ENCODE measurements around the gene OR6A2. TPM values are rescaled to one million over a fixed set of nuclear protein-coding genes. Genes with fewer than 3 reads are reported as not detected.

The OR6A2 gene
- polyA plus RNA-seq, 3 donors, result not detected

- peaks cover 0 to 8% (median 3%) of the 10 kb centered on the region in 7 donors for H3K9me3 Mint-ChIP-seq
- no peaks in the 10 kb centered on the region for H3K36me3 Mint-ChIP-seq
- Histone ChIP-seq H3K9ac (ENCODE audit: insufficient read depth, low read length, poor library complexity, severe bottlenecking) (no peak overlapping the region), H3K27ac (ENCODE audit: low read depth in 1 of 2, low read length in 2 of 2) (no peak overlapping the region), H3K36me3 (replicated peaks in 1 of 2; ENCODE audit: control insufficient read depth in 1 of 2, insufficient read depth in 2 of 2, low read length in 2 of 2) (no peaks in the 10 kb centered on the region), H3K4me3 (replicated peaks in 1 of 3; ENCODE audit: low read depth in 2 of 3, low read length in 3 of 3) (no peak overlapping the region), H3K9me3 (replicated peaks in 1 of 2; ENCODE audit: control insufficient read depth in 1 of 2, insufficient read depth in 1 of 2, low read length in 2 of 2) (no peaks in the 10 kb centered on the region), H3K4me2 (replicated peaks; ENCODE audit: extremely low read depth, low read length, poor library complexity, severe bottlenecking) (no peak overlapping the region), H3K27me3 (ENCODE audit: control insufficient read depth in 2 of 2, insufficient read depth in 2 of 2, low read length in 2 of 2) (no peaks in the 10 kb centered on the region), H3K79me2 (ENCODE audit: insufficient read depth, low read length) (no peaks in the 10 kb centered on the region), H3K4me1 (ENCODE audit: control insufficient read depth in 1 of 2, insufficient read depth in 2 of 2, low read length in 2 of 2) (no peaks in the 10 kb centered on the region), H2AFZ (ENCODE audit: insufficient read depth, low read depth, low read length, poor library complexity, severe bottlenecking) (no peak overlapping the region), H4K20me1 (ENCODE audit: insufficient read depth, low read length) (no peaks in the 10 kb centered on the region)
- no peaks in the 10 kb centered on the region for H3K4me1 Mint-ChIP-seq
- H3K27me3 Mint-ChIP-seq (ENCODE audit: low read depth in 3 of 3), result peaks cover 0 to 3% (median 2%) of the 10 kb centered on the region in 3 donors
- no peak for TF ChIP-seq CTCF (IDR thresholded peaks at IDR 0.05)
- no peak overlapping the region for H3K4me3 Mint-ChIP-seq
- DNase-seq, result no peak
- intact Hi-C loops (cut with micrococcal nuclease), result no loop called here
- no peak overlapping the region for H3K27ac Mint-ChIP-seq
Measured at GRCh38 chr11:6841694-6842093, 42.2 kb upstream of the OR6A2 start.

- no peak overlapping the region for H3K27ac ChIP-seq (ENCODE audit: low read depth in 1 of 2, low read length in 2 of 2)
- no peaks in the 10 kb centered on the region for H3K36me3 Mint-ChIP-seq
- no peak overlapping the region for H3K4me3 ChIP-seq (replicated peaks in 1 of 3; ENCODE audit: low read depth in 2 of 3, low read length in 3 of 3)
- no peak overlapping the region for H3K9ac ChIP-seq (ENCODE audit: insufficient read depth, low read length, poor library complexity, severe bottlenecking)
- H3K79me2 ChIP-seq (ENCODE audit: insufficient read depth, low read length), result no peaks in the 10 kb centered on the region
- H3K27me3 Mint-ChIP-seq (ENCODE audit: low read depth in 3 of 3), result peaks cover 0 to 5% (median 0%) of the 10 kb centered on the region in 3 donors
- H3K4me1 Mint-ChIP-seq, result no peaks in the 10 kb centered on the region
- intact Hi-C loops (cut with micrococcal nuclease), result no loop called here
- no peak overlapping the region for H2AFZ ChIP-seq (ENCODE audit: insufficient read depth, low read depth, low read length, poor library complexity, severe bottlenecking)
- no peak overlapping the region for H3K4me2 ChIP-seq (replicated peaks; ENCODE audit: extremely low read depth, low read length, poor library complexity, severe bottlenecking)
- no peaks in the 10 kb centered on the region for H3K9me3 ChIP-seq (replicated peaks in 1 of 2; ENCODE audit: control insufficient read depth in 1 of 2, insufficient read depth in 1 of 2, low read length in 2 of 2)
- no peaks in the 10 kb centered on the region for H3K4me1 ChIP-seq (ENCODE audit: control insufficient read depth in 1 of 2, insufficient read depth in 2 of 2, low read length in 2 of 2)
- H3K27me3 ChIP-seq (ENCODE audit: control insufficient read depth in 2 of 2, insufficient read depth in 2 of 2, low read length in 2 of 2), result no peaks in the 10 kb centered on the region
- H3K27ac Mint-ChIP-seq, result no peak overlapping the region
- H3K9me3 Mint-ChIP-seq, result no peaks in the 10 kb centered on the region
- H3K36me3 ChIP-seq (replicated peaks in 1 of 2; ENCODE audit: control insufficient read depth in 1 of 2, insufficient read depth in 2 of 2, low read length in 2 of 2), result no peaks in the 10 kb centered on the region
- WGBS (ENCODE audit: insufficient coverage), result no CpG with 5 or more reads among the region's 1 CpG
- no peaks in the 10 kb centered on the region for H4K20me1 ChIP-seq (ENCODE audit: insufficient read depth, low read length)
- no peak overlapping the region for H3K4me3 Mint-ChIP-seq
- DNase-seq, result no peak
- TF ChIP-seq CTCF (IDR thresholded peaks at IDR 0.05), result no peak
Measured at GRCh38 chr11:6834021-6834420, 34.5 kb upstream of the OR6A2 start.
